ENCODE data around the gene SLC38A9.
A peak's percentile ranks its signal among the peaks of the same experiment; 100 is the strongest.
"Not testable (repeated sequence)": the region's sequence is repeated elsewhere in the genome, so short reads cannot be mapped to it uniquely, and the experiment has no call there.

Gene SLC38A9

GRCh38 chr5:55712023-55712859 is at the start of gene SLC38A9:
Gene SLC38A9, minus strand, starts transcription at chr5:55712324. Its CDS starts 14,366 bp downstream, at chr5:55697958.
- TF ChIP-seq CTCF (IDR thresholded peaks at IDR 0.05; ENCODE audit: low read depth, low read length, missing control alignments), result no peak

GRCh38 chr5:55761721-55762120 is 49.6 kb upstream of the SLC38A9 start:
- in situ Hi-C loops (cut with HindIII; ENCODE audit: low sequenced_read_pairs); DNase-seq (ENCODE audit: low read depth); H3K4me3 ChIP-seq (ENCODE audit: low read depth, low read length): not testable (repeated sequence)

More at GRCh38 chr5:55712023-55712859, at the start of gene SLC38A9:
- peak; percentile 82 for DNase-seq (ENCODE audit: low read depth)
- in situ Hi-C loops (cut with HindIII; ENCODE audit: low sequenced_read_pairs), result no loop called here
- H3K4me3 ChIP-seq (ENCODE audit: low read depth, low read length), result peak within 1 kb of the TSS; percentile 99

- TF ChIP-seq CTCF (IDR thresholded peaks at IDR 0.05; ENCODE audit: low read depth, low read length, missing control alignments), result no peak
- in situ Hi-C loops (cut with HindIII; ENCODE audit: low sequenced_read_pairs), result no loop called here
- DNase-seq (ENCODE audit: low read depth), result no peak
- no peak overlapping the region for H3K4me3 ChIP-seq (ENCODE audit: low read depth, low read length)
Measured at GRCh38 chr5:55758714-55759113, 46.6 kb upstream of the SLC38A9 start.

- H3K4me3 ChIP-seq (ENCODE audit: low read depth, low read length), result no peak overlapping the region
- in situ Hi-C loops (cut with HindIII; ENCODE audit: low sequenced_read_pairs), result no loop called here
- TF ChIP-seq CTCF (IDR thresholded peaks at IDR 0.05; ENCODE audit: low read depth, low read length, missing control alignments), result no peak
- DNase-seq (ENCODE audit: low read depth), result no peak
Measured at GRCh38 chr5:55758231-55758630, 46.1 kb upstream of the SLC38A9 start.

GRCh38 chr5:55750499-55750898 is 38.4 kb upstream of the SLC38A9 start:
- no peak overlapping the region for H3K4me3 ChIP-seq (ENCODE audit: low read depth, low read length)
- in situ Hi-C loops (cut with HindIII; ENCODE audit: low sequenced_read_pairs), result no loop called here
- DNase-seq (ENCODE audit: low read depth), result no peak
- TF ChIP-seq CTCF (IDR thresholded peaks at IDR 0.05; ENCODE audit: low read depth, low read length, missing control alignments), result no peak

- TF ChIP-seq CTCF (IDR thresholded peaks at IDR 0.05; ENCODE audit: low read depth, low read length, missing control alignments), result no peak
- no peak for DNase-seq (ENCODE audit: low read depth)
- H3K4me3 ChIP-seq (ENCODE audit: low read depth, low read length), result no peak overlapping the region
- in situ Hi-C loops (cut with HindIII; ENCODE audit: low sequenced_read_pairs), result no loop called here
Measured at GRCh38 chr5:55750063-55750462, 37.9 kb upstream of the SLC38A9 start.

GRCh38 chr5:55749387-55749786 is 37.3 kb upstream of the SLC38A9 start:
- in situ Hi-C loops (cut with HindIII; ENCODE audit: low sequenced_read_pairs), result no loop called here
- no peak overlapping the region for H3K4me3 ChIP-seq (ENCODE audit: low read depth, low read length)
- no peak for DNase-seq (ENCODE audit: low read depth)
- no peak for TF ChIP-seq CTCF (IDR thresholded peaks at IDR 0.05; ENCODE audit: low read depth, low read length, missing control alignments)
